GM12872 (cell line): Measurements from ENCODE around the gene COPRS.

Experiments used
- CTCF ChIP-seq: IDR thresholded peaks from 3 replicates; pipeline ENCODE4 v1.5.1; 2011; ENCODE audit warnings: low read depth, mild to moderate bottlenecking, low read length, moderate library complexity; ENCODE audit not compliant: insufficient read depth

COPRS gene

GRCh38 chr17:31802502-31802901, 56.5 kb downstream of the COPRS start:
- TF ChIP-seq CTCF, result no peak
